ENCODE data around the gene PCDH9.

The PCDH9 gene

GRCh38 chr13:66567899-66568612 is 662.1 kb downstream of the PCDH9 start:
- DNase-seq (ENCODE audit: low read depth in 2 of 2), result no peak

- no peak for DNase-seq (ENCODE audit: low read depth in 2 of 2)
Measured at GRCh38 chr13:66565279-66565678, 664.9 kb downstream of the PCDH9 start.

GRCh38 chr13:66563076-66563475 is 667.1 kb downstream of the PCDH9 start:
- no peak for DNase-seq (ENCODE audit: low read depth in 2 of 2)

- DNase-seq (ENCODE audit: low read depth in 2 of 2), result no peak
Measured at GRCh38 chr13:66562054-66562453, 668.1 kb downstream of the PCDH9 start.

- no peak for DNase-seq (ENCODE audit: low read depth in 2 of 2)
Measured at GRCh38 chr13:66560991-66561390, 669.1 kb downstream of the PCDH9 start.

GRCh38 chr13:66560189-66560588 is 669.9 kb downstream of the PCDH9 start:
- no peak for DNase-seq (ENCODE audit: low read depth in 2 of 2)

- DNase-seq (ENCODE audit: low read depth in 2 of 2), result no peak
Measured at GRCh38 chr13:66559093-66559492, 671.0 kb downstream of the PCDH9 start.

- no peak for DNase-seq (ENCODE audit: low read depth in 2 of 2)
Measured at GRCh38 chr13:66558506-66558905, 671.6 kb downstream of the PCDH9 start.

- no peak for DNase-seq (ENCODE audit: low read depth in 2 of 2)
Measured at GRCh38 chr13:66557357-66557756, 672.8 kb downstream of the PCDH9 start.

GRCh38 chr13:66556306-66556705 is 673.8 kb downstream of the PCDH9 start:
- no peak for DNase-seq (ENCODE audit: low read depth in 2 of 2)

- DNase-seq (ENCODE audit: low read depth in 2 of 2), result no peak
Measured at GRCh38 chr13:66553391-66553790, 676.7 kb downstream of the PCDH9 start.

GRCh38 chr13:66551128-66551527 is 679.0 kb downstream of the PCDH9 start:
- DNase-seq (ENCODE audit: low read depth in 2 of 2), result no peak

- no peak for DNase-seq (ENCODE audit: low read depth in 2 of 2)
Measured at GRCh38 chr13:66547685-66548084, 682.5 kb downstream of the PCDH9 start.

- no peak for DNase-seq (ENCODE audit: low read depth in 2 of 2)
Measured at GRCh38 chr13:66546534-66547379, 683.4 kb downstream of the PCDH9 start.

GRCh38 chr13:66543780-66544179 is 686.4 kb downstream of the PCDH9 start:
- DNase-seq (ENCODE audit: low read depth in 2 of 2), result no peak

- no peak for DNase-seq (ENCODE audit: low read depth in 2 of 2)
Measured at GRCh38 chr13:66537417-66537816, 692.7 kb downstream of the PCDH9 start.

- DNase-seq (ENCODE audit: low read depth in 2 of 2), result no peak
Measured at GRCh38 chr13:66536746-66537145, 693.4 kb downstream of the PCDH9 start.

GRCh38 chr13:66534561-66534960 is 695.6 kb downstream of the PCDH9 start:
- DNase-seq (ENCODE audit: low read depth in 2 of 2), result no peak

- no peak for DNase-seq (ENCODE audit: low read depth in 2 of 2)
Measured at GRCh38 chr13:66532845-66533244, 697.3 kb downstream of the PCDH9 start.

- no peak for DNase-seq (ENCODE audit: low read depth in 2 of 2)
Measured at GRCh38 chr13:66532146-66532545, 698.0 kb downstream of the PCDH9 start.

- no peak for DNase-seq (ENCODE audit: low read depth in 2 of 2)
Measured at GRCh38 chr13:66530686-66531085, 699.5 kb downstream of the PCDH9 start.

GRCh38 chr13:66530158-66530557 is 700.0 kb downstream of the PCDH9 start:
- no peak for DNase-seq (ENCODE audit: low read depth in 2 of 2)

GRCh38 chr13:66528944-66529576 is 701.1 kb downstream of the PCDH9 start:
- no peak for DNase-seq (ENCODE audit: low read depth in 2 of 2)

All from stimulated activated CD4-positive, alpha-beta T cell treated with anti-CD3 and anti-CD28 coated beads, Interleukin-15, amount 100 ng/mL, for 48 hours (primary cell).